Measurements from ENCODE around the gene KAZN.

The KAZN gene

DNA sequence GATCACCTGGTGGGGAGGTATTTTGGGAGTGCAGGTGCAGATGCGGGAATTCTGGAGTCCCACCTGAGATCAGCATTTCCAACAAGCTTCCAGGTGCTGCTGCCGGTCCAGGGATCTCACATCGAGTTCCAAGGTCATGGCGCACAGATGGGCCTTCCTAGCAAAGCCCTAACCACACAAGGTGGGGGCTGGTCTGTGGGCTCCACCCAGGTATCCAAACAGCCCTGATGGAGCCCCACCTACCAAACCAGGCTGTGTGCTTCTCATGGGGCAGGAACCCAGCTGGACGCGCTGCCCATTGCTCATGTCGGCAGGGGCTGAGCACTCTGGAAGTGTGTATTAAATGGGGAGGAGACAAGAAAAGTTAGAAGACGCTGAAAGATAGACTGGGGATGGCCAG, 520.1 kb downstream of the KAZN start:
- Histone ChIP-seq H3K23ac (ENCODE audit: low read length in 2 of 2) (no peak overlapping the region), H2BK15ac (ENCODE audit: low read depth, poor library complexity, severe bottlenecking) (no peak overlapping the region), H3K9ac (ENCODE audit: low read length) (no peak overlapping the region), H4K8ac (ENCODE audit: low read length) (no peak overlapping the region), H3K36me3 (ENCODE audit: control insufficient read depth in 1 of 2, insufficient read depth in 2 of 2, low read depth in 1 of 2, low read length in 2 of 2) (no peaks in the 10 kb centered on the region), H2BK5ac (ENCODE audit: low read depth, low read length, poor library complexity, severe bottlenecking) (no peak overlapping the region), H3K79me1 (replicated peaks; ENCODE audit: low read length, poor library complexity, severe bottlenecking) (no peaks in the 10 kb centered on the region), H2BK120ac (ENCODE audit: low read depth, low read length) (no peak overlapping the region), H3K4me1 (ENCODE audit: control insufficient read depth, insufficient read depth, low read depth, low read length) (no peaks in the 10 kb centered on the region), H3K4me2 (ENCODE audit: low read length, poor library complexity, severe bottlenecking) (no peak overlapping the region), H3K27me3 (ENCODE audit: control insufficient read depth in 1 of 2, insufficient read depth in 1 of 2, low read length in 2 of 2) (peaks cover 53 to 57% of the 10 kb centered on the region in 2 experiments), H2AFZ (ENCODE audit: low read depth, low read length) (no peak overlapping the region), H3K4me3 (ENCODE audit: insufficient read depth in 1 of 2, low read depth in 1 of 2, low read length in 2 of 2) (no peak overlapping the region), H2AK5ac (ENCODE audit: low read length, severe bottlenecking) (no peak overlapping the region), H2BK12ac (ENCODE audit: low read length in 2 of 2) (no peak overlapping the region), H3K18ac (ENCODE audit: low read depth in 1 of 2, low read length in 2 of 2) (no peak overlapping the region), H3K27ac (ENCODE audit: low read length, poor library complexity, severe bottlenecking) (no peak overlapping the region), H3K4ac (ENCODE audit: low read depth in 1 of 2, low read length in 2 of 2) (no peak overlapping the region), H3K14ac (ENCODE audit: low read length in 2 of 2) (no peak overlapping the region), H4K91ac (ENCODE audit: low read length) (no peak overlapping the region), H3K9me3 (ENCODE audit: control insufficient read depth, low read length) (no peaks in the 10 kb centered on the region)
- 96% methylated on average over 8 of the region's 8 CpGs for WGBS
- DNase-seq, result no peak

- Histone ChIP-seq H2BK15ac (ENCODE audit: low read depth, poor library complexity, severe bottlenecking) (no peak overlapping the region), H3K9me3 (ENCODE audit: control insufficient read depth, low read length) (no peaks in the 10 kb centered on the region), H2AK5ac (ENCODE audit: low read length, severe bottlenecking) (no peak overlapping the region), H3K4ac (ENCODE audit: low read depth in 1 of 2, low read length in 2 of 2) (no peak overlapping the region), H3K4me1 (ENCODE audit: control insufficient read depth, insufficient read depth, low read depth, low read length) (no peaks in the 10 kb centered on the region), H3K14ac (ENCODE audit: low read length in 2 of 2) (no peak overlapping the region), H2BK5ac (ENCODE audit: low read depth, low read length, poor library complexity, severe bottlenecking) (no peak overlapping the region), H3K4me2 (ENCODE audit: low read length, poor library complexity, severe bottlenecking) (no peak overlapping the region), H3K79me1 (replicated peaks; ENCODE audit: low read length, poor library complexity, severe bottlenecking) (no peaks in the 10 kb centered on the region), H2AFZ (ENCODE audit: low read depth, low read length) (no peak overlapping the region), H4K8ac (ENCODE audit: low read length) (no peak overlapping the region), H3K18ac (ENCODE audit: low read depth in 1 of 2, low read length in 2 of 2) (no peak overlapping the region), H3K23ac (ENCODE audit: low read length in 2 of 2) (no peak overlapping the region), H2BK12ac (ENCODE audit: low read length in 2 of 2) (no peak overlapping the region), H3K36me3 (ENCODE audit: control insufficient read depth in 1 of 2, insufficient read depth in 2 of 2, low read depth in 1 of 2, low read length in 2 of 2) (no peaks in the 10 kb centered on the region), H4K91ac (ENCODE audit: low read length) (no peak overlapping the region), H2BK120ac (ENCODE audit: low read depth, low read length) (no peak overlapping the region), H3K27me3 (ENCODE audit: control insufficient read depth in 1 of 2, insufficient read depth in 1 of 2, low read length in 2 of 2) (peaks cover 53 to 65% of the 10 kb centered on the region in 2 experiments), H3K27ac (ENCODE audit: low read length, poor library complexity, severe bottlenecking) (no peak overlapping the region), H3K9ac (ENCODE audit: low read length) (no peak overlapping the region), H3K4me3 (ENCODE audit: insufficient read depth in 1 of 2, low read depth in 1 of 2, low read length in 2 of 2) (no peak overlapping the region)
- 91% methylated on average over 11 of the region's 13 CpGs for WGBS
- DNase-seq, result no peak
Measured at GRCh38 chr1:15120251-15120945, 521.9 kb downstream of the KAZN start.

DNA sequence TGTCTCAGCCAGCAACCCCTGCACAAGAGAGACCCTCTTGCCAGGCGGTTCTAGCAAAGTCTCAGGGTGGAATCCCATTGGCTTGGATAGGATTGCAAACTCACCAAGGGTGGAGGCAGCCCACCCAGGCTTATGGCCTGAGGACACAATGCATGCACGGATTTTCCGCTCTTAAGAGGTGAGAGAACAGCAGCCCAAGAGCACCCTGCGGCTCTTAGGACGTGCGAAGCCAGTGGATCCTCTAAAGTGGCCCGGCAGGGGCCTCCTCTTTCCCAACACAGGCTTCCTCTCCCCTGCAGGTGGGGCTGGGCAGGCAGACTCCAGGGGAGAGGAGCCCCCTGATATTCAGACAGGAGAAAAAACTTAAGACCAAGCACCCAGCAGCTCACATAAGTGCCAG, 523.8 kb downstream of the KAZN start:
- WGBS, result 67% methylated on average over 7 of the region's 7 CpGs

DNA sequence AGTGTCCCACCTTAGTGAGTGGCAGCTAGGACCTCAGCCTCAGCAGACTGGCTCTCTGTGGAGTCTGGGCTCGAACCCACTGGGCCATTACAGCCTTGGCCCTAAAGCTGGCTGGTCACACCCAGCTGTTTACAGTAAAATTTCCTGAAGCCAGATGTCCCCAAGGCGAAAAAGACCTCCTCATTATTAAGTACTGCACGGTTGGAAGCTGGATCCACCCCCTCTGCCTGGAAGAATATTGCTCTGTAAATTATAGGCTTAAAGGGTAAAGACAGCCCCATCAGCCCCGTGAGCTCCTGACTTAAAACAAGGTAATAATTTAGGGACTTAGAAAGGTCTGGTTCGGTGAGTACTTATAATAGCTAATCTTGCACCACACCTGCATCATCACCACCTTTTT, 524.8 kb downstream of the KAZN start:
- WGBS, result 71% methylated on average over 2 of the region's 5 CpGs
- H3K14ac ChIP-seq (ENCODE audit: low read length in 2 of 2), result no peak overlapping the region
- no peak overlapping the region for H3K4me3 ChIP-seq (ENCODE audit: insufficient read depth in 1 of 2, low read depth in 1 of 2, low read length in 2 of 2)

More for the DNA sequence above, 523.8 kb downstream of the KAZN start:
- Histone ChIP-seq H3K23ac (ENCODE audit: low read length in 2 of 2) (no peak overlapping the region), H2BK12ac (ENCODE audit: low read length in 2 of 2) (no peak overlapping the region), H2AK5ac (ENCODE audit: low read length, severe bottlenecking) (no peak overlapping the region), H3K27ac (ENCODE audit: low read length, poor library complexity, severe bottlenecking) (no peak overlapping the region), H4K91ac (ENCODE audit: low read length) (no peak overlapping the region), H4K8ac (ENCODE audit: low read length) (no peak overlapping the region), H2BK120ac (ENCODE audit: low read depth, low read length) (no peak overlapping the region), H3K9ac (ENCODE audit: low read length) (no peak overlapping the region), H3K4me2 (ENCODE audit: low read length, poor library complexity, severe bottlenecking) (no peak overlapping the region), H3K4me1 (ENCODE audit: control insufficient read depth, insufficient read depth, low read depth, low read length) (no peaks in the 10 kb centered on the region), H2BK5ac (ENCODE audit: low read depth, low read length, poor library complexity, severe bottlenecking) (no peak overlapping the region), H3K14ac (ENCODE audit: low read length in 2 of 2) (peak overlapping the region in 1 of 2 experiments; percentile 41), H3K9me3 (ENCODE audit: control insufficient read depth, low read length) (no peaks in the 10 kb centered on the region), H3K79me1 (replicated peaks; ENCODE audit: low read length, poor library complexity, severe bottlenecking) (no peaks in the 10 kb centered on the region), H2BK15ac (ENCODE audit: low read depth, poor library complexity, severe bottlenecking) (no peak overlapping the region), H3K27me3 (ENCODE audit: control insufficient read depth in 1 of 2, insufficient read depth in 1 of 2, low read length in 2 of 2) (peaks cover 44 to 57% of the 10 kb centered on the region in 2 experiments), H3K18ac (ENCODE audit: low read depth in 1 of 2, low read length in 2 of 2) (no peak overlapping the region), H3K4ac (ENCODE audit: low read depth in 1 of 2, low read length in 2 of 2) (no peak overlapping the region), H2AFZ (ENCODE audit: low read depth, low read length) (no peak overlapping the region), H3K36me3 (ENCODE audit: control insufficient read depth in 1 of 2, insufficient read depth in 2 of 2, low read depth in 1 of 2, low read length in 2 of 2) (no peaks in the 10 kb centered on the region), H3K4me3 (ENCODE audit: insufficient read depth in 1 of 2, low read depth in 1 of 2, low read length in 2 of 2) (no peak overlapping the region)
- no peak for DNase-seq

More for the DNA sequence above, 524.8 kb downstream of the KAZN start:
- Histone ChIP-seq H2AK5ac (ENCODE audit: low read length, severe bottlenecking) (no peak overlapping the region), H3K9ac (ENCODE audit: low read length) (no peak overlapping the region), H4K8ac (ENCODE audit: low read length) (no peak overlapping the region), H2BK15ac (ENCODE audit: low read depth, poor library complexity, severe bottlenecking) (no peak overlapping the region), H3K4ac (ENCODE audit: low read depth in 1 of 2, low read length in 2 of 2) (no peak overlapping the region), H2BK5ac (ENCODE audit: low read depth, low read length, poor library complexity, severe bottlenecking) (no peak overlapping the region), H3K27me3 (ENCODE audit: control insufficient read depth in 1 of 2, insufficient read depth in 1 of 2, low read length in 2 of 2) (peaks cover 41 to 49% of the 10 kb centered on the region in 2 experiments), H3K4me2 (ENCODE audit: low read length, poor library complexity, severe bottlenecking) (no peak overlapping the region), H3K18ac (ENCODE audit: low read depth in 1 of 2, low read length in 2 of 2) (no peak overlapping the region), H3K79me1 (replicated peaks; ENCODE audit: low read length, poor library complexity, severe bottlenecking) (no peaks in the 10 kb centered on the region), H3K27ac (ENCODE audit: low read length, poor library complexity, severe bottlenecking) (no peak overlapping the region), H4K91ac (ENCODE audit: low read length) (no peak overlapping the region), H2BK12ac (ENCODE audit: low read length in 2 of 2) (no peak overlapping the region), H3K23ac (ENCODE audit: low read length in 2 of 2) (no peak overlapping the region), H3K4me1 (ENCODE audit: control insufficient read depth, insufficient read depth, low read depth, low read length) (no peaks in the 10 kb centered on the region), H2BK120ac (ENCODE audit: low read depth, low read length) (no peak overlapping the region), H3K36me3 (ENCODE audit: control insufficient read depth in 1 of 2, insufficient read depth in 2 of 2, low read depth in 1 of 2, low read length in 2 of 2) (no peaks in the 10 kb centered on the region), H2AFZ (ENCODE audit: low read depth, low read length) (no peak overlapping the region), H3K9me3 (ENCODE audit: control insufficient read depth, low read length) (no peaks in the 10 kb centered on the region)
- DNase-seq, result no peak
